HepG2 (cell line): ENCODE measurements around the gene CRIM1. TPM values are rescaled to one million over a fixed set of nuclear protein-coding genes. Genes with fewer than 3 reads are reported as not detected.

Experiments used
- ATAC-seq: fragments of 200-7000 bp; cut with Tn5 transposase; 3 replicates; pipeline ENCODE4 v1.9.1; 2020; ENCODE audit warnings: mild to moderate bottlenecking, moderate library complexity
- BruUV-seq: library from RNA; stranded (reverse); fragments of 400-500 nt; replicated peaks from 2 replicates; lab custom pipeline; 2021; lab: Mats Ljungman, UMichigan
- CTCF ChIA-PET: fragments of 300-600 bp; formaldehyde crosslinking; extraction: SDS; loops from one replicate; lab custom pipeline; 2021; ENCODE audit warnings: low total read pairs, inconsistent platforms, low intra/inter-chr PET ratio; lab: Yijun Ruan, JAX
- POLR2A ChIA-PET: fragments of 350-600 bp; sonication (Branson Sonifier 250); formaldehyde crosslinking; loops from one replicate; lab custom pipeline; 2020; ENCODE audit warnings: antibody characterized with exemption, inconsistent platforms; lab: Yijun Ruan, JAX
- DNase-seq: peaks from one replicate; pipeline ENCODE4 v3.0.0-alpha.2; 2015; ENCODE audit warnings: low spot score
- FAIRE-seq: peaks from 3 replicates; lab custom pipeline; 2011; peaks lifted over from hg19 to GRCh38; lab: Jason Lieb, UNC
- H2AFZ ChIP-seq: one replicate; pipeline ENCODE4 v1.6.1; 2011; ENCODE audit warnings: low read length, inconsistent platforms
- H3K27ac ChIP-seq: fragments of 300-600 bp; 3 replicates; pipeline ENCODE4 v1.8.0; 2011; ENCODE audit warnings: mixed run types, mild to moderate bottlenecking, mixed read lengths, low read length, inconsistent platforms; ENCODE audit not compliant: insufficient read depth; ENCODE audit errors: extremely low read length
- H3K27me3 ChIP-seq, 2 experiments: fragments of 200-600 bp in 1 of 2; 2 replicates in 1 of 2; 3 replicates in 1 of 2; pipeline versions ENCODE4 v1.6.0 to v1.8.0; 2011; ENCODE audit warnings: low read length in 2 of 2, mild to moderate bottlenecking in 2 of 2, moderate library complexity in 2 of 2, inconsistent platforms in 1 of 2; ENCODE audit not compliant: insufficient read depth in 2 of 2, control insufficient read depth in 1 of 2
- H3K36me3 ChIP-seq, 2 experiments: fragments of 200-600 bp in 1 of 2; replicated peaks in 1 of 2; 2 replicates in 1 of 2; 3 replicates in 1 of 2; pipeline versions ENCODE4 v1.5.1 to v1.8.0; 2011; ENCODE audit warnings: low read length in 2 of 2, inconsistent platforms in 1 of 2; ENCODE audit not compliant: insufficient read depth in 2 of 2, control insufficient read depth in 1 of 2
- H3K4me1 ChIP-seq: 2 replicates; pipeline ENCODE4 v1.5.1; 2012; ENCODE audit warnings: low read length, inconsistent platforms; ENCODE audit not compliant: insufficient read depth
- H3K4me2 ChIP-seq: 2 replicates; pipeline ENCODE4 v1.6.0; 2011; ENCODE audit warnings: low read depth, low read length, inconsistent platforms
- H3K4me3 ChIP-seq, 3 experiments: fragments of 200-600 bp in 1 of 3; sonication (generic), shearing (Covaris generic) in 1 of 3; replicated peaks in 1 of 3; 2 replicates each; pipeline ENCODE4 v1.5.1; 2011 to 2016; ENCODE audit warnings: low read length in 3 of 3, inconsistent platforms in 2 of 3, low read depth in 2 of 3, mild to moderate bottlenecking in 2 of 3, control low read depth in 1 of 3, mixed read lengths in 1 of 3; ENCODE audit not compliant: insufficient read depth in 1 of 3
- H3K79me2 ChIP-seq: one replicate; pipeline ENCODE4 v1.6.1; 2011; ENCODE audit warnings: low read length, inconsistent platforms; ENCODE audit not compliant: insufficient read depth
- H3K9ac ChIP-seq: 2 replicates; pipeline ENCODE4 v1.6.0; 2011; ENCODE audit warnings: mild to moderate bottlenecking, low read depth, low read length, inconsistent platforms; ENCODE audit not compliant: insufficient read depth
- H3K9me3 ChIP-seq: 2 replicates; pipeline ENCODE4 v1.5.1; 2012; ENCODE audit warnings: mild to moderate bottlenecking, low read length
- H4K20me1 ChIP-seq: 2 replicates; pipeline ENCODE4 v1.6.0; 2011; ENCODE audit warnings: inconsistent platforms, mild to moderate bottlenecking, low read length, moderate library complexity; ENCODE audit not compliant: insufficient read depth
- ELF3 ChIP-seq: IDR thresholded peaks from 2 replicates; pipeline ENCODE4 v1.6.1; 2016; ENCODE audit warnings: missing genetic modification reagents, missing compliant biosample characterization
- ERF ChIP-seq: IDR thresholded peaks from 2 replicates; pipeline ENCODE4 v1.6.1; 2018; ENCODE audit warnings: missing biosample characterization, missing genetic modification reagents
- ETV6 ChIP-seq: sonication (generic); formaldehyde crosslinking; conservative IDR thresholded peaks from 2 replicates; pipeline ENCODE4 v1.4.0; 2020; ENCODE audit warnings: missing genetic modification reagents
- KAT8 ChIP-seq: IDR thresholded peaks from 2 replicates; pipeline ENCODE4 v1.6.1; 2016; ENCODE audit warnings: missing genetic modification reagents, missing compliant biosample characterization
- KLF12 ChIP-seq: sonication (generic); formaldehyde crosslinking; IDR thresholded peaks from 2 replicates; pipeline ENCODE4 v1.4.0; 2020; ENCODE audit warnings: missing genetic modification reagents, borderline replicate concordance
- LBX2 ChIP-seq: sonication (generic); formaldehyde crosslinking; IDR thresholded peaks from 2 replicates; pipeline ENCODE4 v1.5.0; 2020; ENCODE audit warnings: missing genetic modification reagents, mild to moderate bottlenecking, borderline replicate concordance
- NFIC ChIP-seq: IDR thresholded peaks from 2 replicates; pipeline ENCODE4 v1.6.1; 2012; ENCODE audit warnings: mild to moderate bottlenecking, low read length, inconsistent platforms
- REXO4 ChIP-seq: sonication (generic); formaldehyde crosslinking; IDR thresholded peaks from 2 replicates; pipeline ENCODE4 v1.8.0; 2022; ENCODE audit warnings: missing genetic modification reagents, mild to moderate bottlenecking, borderline replicate concordance
- RFX1 ChIP-seq: fragments of 450-650 bp; IDR thresholded peaks from 2 replicates; pipeline ENCODE4 v1.6.1; 2017
- SP5 ChIP-seq: IDR thresholded peaks from 2 replicates; pipeline ENCODE4 v1.6.1; 2016; ENCODE audit warnings: low read depth, borderline replicate concordance
- ZNF205 ChIP-seq: IDR thresholded peaks from 2 replicates; pipeline ENCODE4 v1.6.1; 2018; ENCODE audit warnings: missing biosample characterization, missing genetic modification reagents
- ZNF354B ChIP-seq: sonication (generic); formaldehyde crosslinking; IDR thresholded peaks from 2 replicates; pipeline ENCODE4 v1.8.0; 2022; ENCODE audit warnings: mild to moderate bottlenecking, missing genetic modification reagents
- ZNF484 ChIP-seq: sonication (generic); formaldehyde crosslinking; IDR thresholded peaks from 2 replicates; pipeline ENCODE4 v1.5.1; 2020; ENCODE audit warnings: mild to moderate bottlenecking, low read depth, missing genetic modification reagents, borderline replicate concordance
- ZNF660 ChIP-seq: sonication (generic); formaldehyde crosslinking; IDR thresholded peaks from 2 replicates; pipeline ENCODE4 v1.5.1; 2020; ENCODE audit warnings: mild to moderate bottlenecking, low read depth, missing genetic modification reagents, borderline replicate concordance
- ZNF674 ChIP-seq: sonication (generic); formaldehyde crosslinking; IDR thresholded peaks from 2 replicates; pipeline ENCODE4 v1.5.0; 2020; ENCODE audit warnings: low read depth, mild to moderate bottlenecking, missing genetic modification reagents
- WGBS: methylation state at CpG from one replicate; pipeline ENCODE4 v1.1.6; 2017; ENCODE audit warnings: low lambda C conversion rate; 5-methylcytosine and 5-hydroxymethylcytosine counted together
- in situ Hi-C: cut with HindIII; loops from 2 replicates; pipeline ENCODE4 v1.10.0; 2017; ENCODE audit warnings: low pct_unique_long_range_greater_than_20kb; ENCODE audit not compliant: extremely low pct_ligation_motif_present
- intact Hi-C: fragments of 100-400 bp; cut with micrococcal nuclease; formaldehyde crosslinking; loops from one replicate; pipeline ENCODE4 v1.10.0; 2022; ENCODE audit not compliant: unreplicated experiment
- polyA plus RNA-seq, 8 experiments: library from polyadenylated mRNA; depleted of rRNA in 3 of 8; stranded (reverse) in 7 of 8; unstranded in 1 of 8; fragments of >200 nt; fragmentation: Illumina TruSeq in 4 of 8; extraction: Trizol in 4 of 8; gene quantifications; 2 replicates each; pipeline versions ENCODE4 v1.2.1 to v1.2.3, GENCODE V29; 2011 to 2016; ENCODE audit warnings: low read depth in 4 of 8, missing spikeins in 1 of 8, mixed read lengths in 1 of 8; ENCODE audit not compliant: insufficient read depth in 1 of 8
- total RNA-seq, 5 experiments: library from RNA; depleted of rRNA; stranded (reverse); fragments of >200 nt; fragmentation: Illumina TruSeq; extraction: Trizol; gene quantifications; 2 replicates each; pipeline ENCODE4 v1.2.3, GENCODE V29; 2016; ENCODE audit warnings: low read depth in 1 of 5
- TF ChIP-seq, protein P1 (sequence below): IDR thresholded peaks from 2 replicates; pipeline ENCODE4 v1.6.1; 2018; ENCODE audit warnings: missing genetic modification reagents, mild to moderate bottlenecking, missing compliant biosample characterization
- TF ChIP-seq, protein P2 (sequence below): sonication (generic); formaldehyde crosslinking; IDR thresholded peaks from 2 replicates; pipeline ENCODE4 v1.4.0; 2020; ENCODE audit warnings: missing genetic modification reagents

The CRIM1 gene
- total and polyA plus RNA-seq, 2 of the 13 experiments (the other 11 are each of a cell fraction or from before 2014, with no cell fraction given), result 39.1 to 69.9 TPM

- Histone ChIP-seq H2AFZ (no peak overlapping the region), H3K36me3 (no peaks in the 10 kb centered on the region), H3K9ac (0 out of 2 replicates have a peak overlapping the region, but pooled peaks have one; percentile 10), H3K9me3 (no peaks in the 10 kb centered on the region), H3K27ac (no peak overlapping the region), H3K4me3 (no peak overlapping the region; a peak in 1 of 6 replicates), H4K20me1 (peaks cover 68% of the 10 kb centered on the region), H3K79me2 (peaks cover 90% of the 10 kb centered on the region), H3K4me1 (peaks cover 58% of the 10 kb centered on the region), H3K4me2 (peak overlapping the region; percentile 78), H3K27me3 (no peaks in the 10 kb centered on the region; a peak in 1 of 5 replicates)
- no peak for ATAC-seq
- DNase-seq, result no peak
- in situ Hi-C loops, result no loop called here
- BruUV-seq, result no TSS peak
- intact Hi-C loops, result no loop called here
- WGBS, result 85% methylated on average over 4 of the region's 4 CpGs
- ChIA-PET POLR2A (no interaction called here), CTCF (no interaction called here)
- TF ChIP-seq ZNF660 (CRISPR knock-in tag) (no peak), ZNF674 (CRISPR knock-in tag) (no peak), REXO4 (CRISPR knock-in tag) (no peak), LBX2 (CRISPR knock-in tag) (no peak)
- FAIRE-seq, result no peak
Observed at GRCh38 chr2:36360063-36360462, 4.5 kb downstream of the CRIM1 start.

- no TSS peak for BruUV-seq
- Histone ChIP-seq H3K4me3 (no peak overlapping the region; a peak in 1 of 6 replicates), H3K9ac (no peak overlapping the region), H3K27ac (peak overlapping the region; percentile 3), H3K4me1 (peaks cover 65% of the 10 kb centered on the region), H3K36me3 (no peaks in the 10 kb centered on the region), H2AFZ (no peak overlapping the region), H4K20me1 (peaks cover 73% of the 10 kb centered on the region), H3K9me3 (no peaks in the 10 kb centered on the region), H3K79me2 (peaks cover 97% of the 10 kb centered on the region), H3K27me3 (no peaks in the 10 kb centered on the region; a peak in 1 of 5 replicates), H3K4me2 (peak overlapping the region; percentile 78)
- FAIRE-seq, result no peak
- no peak for DNase-seq
- no peak for ATAC-seq
- 14% methylated on average over 1 of the region's 1 CpG for WGBS
- in situ Hi-C loops (no loop called here), intact Hi-C loops (no loop called here)
- POLR2A ChIA-PET, result no interaction called here
- CTCF ChIA-PET, result no interaction called here
- no peak for TF ChIP-seq ERF
- TF ChIP-seq ZNF484 (CRISPR knock-in tag), result no peak
- TF ChIP-seq KAT8 (CRISPR knock-in tag), result 0 out of 2 replicates have a peak, but pooled peaks have one; percentile 36
- TF ChIP-seq ZNF205 (CRISPR knock-in tag), result 0 out of 2 replicates have a peak, but pooled peaks have one; percentile 25
- TF ChIP-seq, protein P1, sequence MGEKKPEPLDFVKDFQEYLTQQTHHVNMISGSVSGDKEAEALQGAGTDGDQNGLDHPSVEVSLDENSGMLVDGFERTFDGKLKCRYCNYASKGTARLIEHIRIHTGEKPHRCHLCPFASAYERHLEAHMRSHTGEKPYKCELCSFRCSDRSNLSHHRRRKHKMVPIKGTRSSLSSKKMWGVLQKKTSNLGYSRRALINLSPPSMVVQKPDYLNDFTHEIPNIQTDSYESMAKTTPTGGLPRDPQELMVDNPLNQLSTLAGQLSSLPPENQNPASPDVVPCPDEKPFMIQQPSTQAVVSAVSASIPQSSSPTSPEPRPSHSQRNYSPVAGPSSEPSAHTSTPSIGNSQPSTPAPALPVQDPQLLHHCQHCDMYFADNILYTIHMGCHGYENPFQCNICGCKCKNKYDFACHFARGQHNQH, result no peak
- no peak for TF ChIP-seq KLF12 (CRISPR knock-in tag)
- TF ChIP-seq NFIC, result 0 out of 2 replicates have a peak, but pooled peaks have one; percentile 41
- peak; percentile 39; the same call in 1 of the 2 replicates for TF ChIP-seq SP5 (CRISPR knock-in tag)
- TF ChIP-seq RFX1, result no peak
- peak; percentile 97 for TF ChIP-seq ELF3 (CRISPR knock-in tag)
- TF ChIP-seq, protein P2, sequence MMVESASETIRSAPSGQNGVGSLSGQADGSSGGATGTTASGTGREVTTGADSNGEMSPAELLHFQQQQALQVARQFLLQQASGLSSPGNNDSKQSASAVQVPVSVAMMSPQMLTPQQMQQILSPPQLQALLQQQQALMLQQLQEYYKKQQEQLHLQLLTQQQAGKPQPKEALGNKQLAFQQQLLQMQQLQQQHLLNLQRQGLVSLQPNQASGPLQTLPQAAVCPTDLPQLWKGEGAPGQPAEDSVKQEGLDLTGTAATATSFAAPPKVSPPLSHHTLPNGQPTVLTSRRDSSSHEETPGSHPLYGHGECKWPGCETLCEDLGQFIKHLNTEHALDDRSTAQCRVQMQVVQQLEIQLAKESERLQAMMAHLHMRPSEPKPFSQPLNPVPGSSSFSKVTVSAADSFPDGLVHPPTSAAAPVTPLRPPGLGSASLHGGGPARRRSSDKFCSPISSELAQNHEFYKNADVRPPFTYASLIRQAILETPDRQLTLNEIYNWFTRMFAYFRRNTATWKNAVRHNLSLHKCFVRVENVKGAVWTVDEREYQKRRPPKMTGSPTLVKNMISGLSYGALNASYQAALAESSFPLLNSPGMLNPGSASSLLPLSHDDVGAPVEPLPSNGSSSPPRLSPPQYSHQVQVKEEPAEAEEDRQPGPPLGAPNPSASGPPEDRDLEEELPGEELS (CRISPR knock-in tag), result peak; percentile 73
- TF ChIP-seq ETV6 (CRISPR knock-in tag), result no peak
- TF ChIP-seq ZNF354B (CRISPR knock-in tag), result no peak
Observed at GRCh38 chr2:36360834-36361233, 5.3 kb downstream of the CRIM1 start.
